Right cardiac atrium (tissue), 5 donors: ENCODE data around the gene ZNF425. TPM values are rescaled to one million over a fixed set of nuclear protein-coding genes. Genes with fewer than 3 reads are reported as not detected.

Experiments
- polyA plus RNA-seq: library from polyadenylated mRNA; stranded (reverse); fragments of 200-250 nt; gene quantifications from one replicate; pipeline ENCODE4 v1.2.3, GENCODE V29; 2013
- total RNA-seq, 4 donors: library from RNA; stranded (reverse); fragmentation: NEBNext Ultra II Directional; extraction: Animal tissue kit (Norgen Biotek cat#: 25700); gene quantifications; one replicate each; pipeline ENCODE4 v1.2.1, GENCODE V29; 2021
- donor health status: healthy with polysubstance abuse.
- donor health status: DM: no; HTN: yes; CAD: no.
- donor health status: DM: no; HTN: no; CAD: no.
- donor health status: DM: no; HTN: yes; CAD: no; lungs with severe emphysema.
- donor health status: DM: yes; HTN: yes; CAD: no.

ZNF425 gene
- total and polyA plus RNA-seq, 5 donors, result 0.50 to 0.99 (median 0.79) TPM

Other genes with a start within 250 kb of the ZNF425 start
- 1 to 10 TPM; 1.2 to 1.7 (median 1.2) TPM for gene EZH2, start 242.0 kb downstream of the ZNF425 start, total RNA-seq
- gene EZH2, start 242.0 kb downstream of the ZNF425 start, polyA plus RNA-seq, result 0.68 TPM
- 10 to 100 TPM; 33.0 to 69.2 (median 46.3) TPM for gene PDIA4, start 97.8 kb downstream of the ZNF425 start, total RNA-seq
- gene PDIA4, start 97.8 kb downstream of the ZNF425 start, polyA plus RNA-seq, result 24.4 TPM
- gene ZNF786, start 35.6 kb downstream of the ZNF425 start, total RNA-seq, result 1 to 10 TPM; 2.5 to 4.1 (median 3.3) TPM
- gene ZNF786, start 35.6 kb downstream of the ZNF425 start, polyA plus RNA-seq, result 2.1 TPM
- 10 to 100 TPM in 1 of 4 donors, 1 to 10 TPM in 3; 7.6 to 10.3 (median 8.7) TPM for gene ZNF398, start 21.1 kb upstream of the ZNF425 start, total RNA-seq
- 2.5 TPM for gene ZNF398, start 21.1 kb upstream of the ZNF425 start, polyA plus RNA-seq
- gene ZNF282, start 69.2 kb upstream of the ZNF425 start, total RNA-seq, result 10 to 100 TPM; 13.6 to 14.6 (median 13.9) TPM
- gene ZNF282, start 69.2 kb upstream of the ZNF425 start, polyA plus RNA-seq, result 8.0 TPM
- 1 to 10 TPM; 4.5 to 5.7 (median 5.3) TPM for gene ZNF212, start 113.3 kb upstream of the ZNF425 start, total RNA-seq
- gene ZNF212, start 113.3 kb upstream of the ZNF425 start, polyA plus RNA-seq, result 4.7 TPM
- 1 to 10 TPM; 6.4 to 7.4 (median 6.9) TPM for gene ZNF783, start 135.9 kb upstream of the ZNF425 start, total RNA-seq
- 3.5 TPM for gene ZNF783, start 135.9 kb upstream of the ZNF425 start, polyA plus RNA-seq